Measurements from ENCODE around the gene DENND2D.
"Not testable (repeated sequence)": the region's sequence is repeated elsewhere in the genome, so short reads cannot be mapped to it uniquely, and the experiment has no call there.

The DENND2D gene

DNA sequence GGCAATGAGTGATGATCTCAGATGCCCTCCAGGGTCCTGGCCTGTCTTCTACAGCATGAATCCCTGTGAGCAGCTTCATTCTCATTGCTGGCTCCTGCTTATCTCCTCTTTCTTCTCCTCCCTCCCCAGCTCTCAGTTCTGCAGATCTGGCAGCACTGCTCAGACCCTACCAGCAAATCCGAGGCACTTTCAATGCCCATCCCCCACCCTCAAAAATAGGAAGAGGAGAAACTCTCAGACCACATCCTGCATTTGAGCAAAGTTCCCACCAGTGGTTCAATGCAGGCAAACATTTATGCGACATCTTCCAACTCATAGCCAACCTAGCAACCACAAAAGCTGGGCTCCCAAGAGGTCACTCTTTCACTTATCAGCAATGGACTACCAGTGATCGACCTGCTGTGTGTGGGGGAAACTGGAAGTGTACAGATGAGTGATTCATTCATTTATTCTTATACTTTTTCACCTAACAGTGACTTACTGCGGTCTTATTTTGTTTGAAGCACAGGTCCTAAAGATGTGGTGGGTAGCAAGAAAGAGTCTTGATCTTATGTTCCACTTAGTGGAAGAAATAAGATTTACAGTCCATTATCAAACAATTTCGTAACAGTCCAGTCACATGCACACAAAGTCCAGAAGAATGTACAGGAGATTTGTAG is 21.3 kb upstream of the DENND2D start:
- DNase-seq (ENCODE audit: low spot score) = no peak

DNA sequence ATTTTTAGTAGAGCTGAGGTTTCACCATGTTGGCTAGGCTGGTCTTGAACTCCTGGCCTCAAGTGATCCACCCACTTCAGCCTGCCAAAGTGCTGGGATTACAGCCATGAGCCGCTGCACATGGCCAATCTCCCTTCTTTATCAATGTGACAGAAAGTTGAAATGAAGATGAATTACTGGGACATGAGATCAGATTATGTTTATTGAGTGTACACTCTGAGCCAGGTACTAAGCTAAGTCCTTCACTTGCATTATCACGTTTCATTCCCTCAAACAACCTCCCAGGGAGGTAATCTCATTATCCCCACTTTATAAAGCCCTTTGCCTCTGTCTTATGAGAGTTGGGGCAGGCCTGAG is 20.8 kb upstream of the DENND2D start:
- DNase-seq (ENCODE audit: low spot score) = no peak

DNA sequence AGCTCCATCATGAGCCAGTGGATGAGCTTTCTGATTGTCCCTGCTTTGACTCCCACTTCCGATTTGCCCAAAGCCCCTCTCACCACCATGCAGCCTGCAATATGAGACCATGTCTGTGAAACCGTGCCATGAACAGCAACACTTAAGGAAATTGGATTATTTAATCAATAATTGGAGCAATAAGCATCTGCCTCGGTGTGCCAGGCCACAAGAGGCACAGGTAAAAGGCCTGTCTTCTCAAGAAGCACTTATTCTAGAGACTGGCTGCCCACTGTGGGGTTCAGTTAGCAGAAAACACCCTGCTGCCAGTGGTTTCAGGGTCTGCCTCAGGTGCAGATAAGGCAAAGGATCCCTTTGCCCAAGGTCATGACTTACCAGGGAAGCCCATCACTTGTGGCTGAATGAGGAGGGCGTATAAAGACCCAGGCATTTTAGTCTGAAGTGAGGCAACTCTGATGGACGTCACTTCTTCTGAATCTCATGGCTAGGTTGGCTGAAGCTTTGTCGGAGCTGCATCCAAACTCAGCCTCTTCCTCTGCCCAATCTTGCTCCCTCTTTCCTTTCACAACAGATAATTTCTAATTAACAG is 19.9 kb upstream of the DENND2D start:
- DNase-seq (ENCODE audit: low spot score) = no peak

DNA sequence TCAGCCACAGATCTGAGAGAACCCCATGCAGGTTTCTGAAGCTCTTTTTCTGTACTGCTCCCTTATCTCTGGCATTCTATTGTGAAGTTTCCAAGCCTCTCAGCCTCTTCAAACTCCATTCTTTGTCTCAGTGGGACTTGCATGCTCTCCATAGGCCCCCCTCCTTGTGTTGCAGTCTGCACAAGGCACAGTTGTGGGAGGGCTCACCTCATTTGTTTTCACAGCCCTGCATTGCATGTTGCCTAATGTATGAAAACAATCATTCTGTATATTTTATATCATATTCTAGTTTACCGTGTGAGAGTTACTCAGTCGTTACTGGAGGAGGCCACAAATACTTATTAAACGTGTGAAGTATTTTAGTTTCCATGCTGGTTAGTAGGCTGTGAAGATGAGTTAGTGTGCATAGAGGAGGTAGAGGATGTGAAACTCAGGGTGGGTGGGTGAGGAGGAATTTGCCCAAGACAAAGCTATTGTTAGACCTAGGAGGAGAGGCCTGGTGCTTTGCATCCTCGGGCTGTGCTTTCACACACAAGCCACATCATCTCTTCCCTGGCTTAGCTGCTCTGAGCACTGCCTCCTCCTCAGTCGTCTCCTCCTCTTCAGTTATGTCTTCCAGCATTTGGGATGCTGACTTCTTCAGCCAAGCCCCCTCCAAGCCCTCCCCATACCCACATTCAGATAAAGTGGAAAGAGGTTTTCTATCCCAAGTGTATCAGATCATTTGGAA is 19.3 kb upstream of the DENND2D start:
- DNase-seq (ENCODE audit: low spot score) = no peak

DNA sequence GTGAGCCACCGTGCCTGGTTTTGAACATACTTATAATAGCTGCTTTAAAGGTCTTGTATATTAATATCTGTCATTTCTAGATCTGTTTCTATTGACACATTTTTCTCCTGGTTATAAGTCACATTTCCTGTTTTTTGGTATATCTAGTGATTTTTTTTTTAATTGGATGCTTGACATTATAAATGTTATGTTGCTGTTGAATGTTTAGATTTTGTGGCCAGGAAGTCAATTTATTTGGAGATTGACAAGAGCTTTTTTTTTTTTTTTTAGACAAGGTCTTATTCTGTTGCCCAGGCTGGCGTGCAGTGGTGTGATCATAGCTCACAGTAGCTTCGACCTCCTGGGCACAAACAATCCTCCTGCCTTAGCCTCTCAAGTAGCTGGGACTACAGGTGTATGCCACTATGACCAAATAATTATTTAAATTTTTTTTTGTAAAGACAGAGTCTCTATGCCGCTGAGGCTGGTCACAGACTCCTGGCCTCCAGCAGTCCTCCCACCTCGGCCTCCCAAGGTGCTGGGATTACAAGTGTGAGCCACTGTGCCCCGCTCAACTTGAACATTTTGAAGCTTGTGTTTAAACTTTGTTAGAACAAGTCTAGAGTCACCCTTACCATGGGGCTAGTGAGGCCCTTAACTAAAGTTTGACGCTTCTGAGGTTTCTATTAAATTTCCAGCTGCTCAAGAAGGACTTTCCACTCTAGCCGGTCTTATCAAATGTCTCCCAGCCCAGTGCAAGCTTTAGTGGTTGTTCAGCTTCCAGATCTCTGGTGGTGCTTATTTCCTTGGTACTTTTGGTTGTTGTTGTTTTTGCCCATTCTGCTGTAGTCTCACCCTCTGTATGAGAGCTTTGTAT is 18.5 kb upstream of the DENND2D start:
- DNase-seq (ENCODE audit: low spot score) = no peak

DNA sequence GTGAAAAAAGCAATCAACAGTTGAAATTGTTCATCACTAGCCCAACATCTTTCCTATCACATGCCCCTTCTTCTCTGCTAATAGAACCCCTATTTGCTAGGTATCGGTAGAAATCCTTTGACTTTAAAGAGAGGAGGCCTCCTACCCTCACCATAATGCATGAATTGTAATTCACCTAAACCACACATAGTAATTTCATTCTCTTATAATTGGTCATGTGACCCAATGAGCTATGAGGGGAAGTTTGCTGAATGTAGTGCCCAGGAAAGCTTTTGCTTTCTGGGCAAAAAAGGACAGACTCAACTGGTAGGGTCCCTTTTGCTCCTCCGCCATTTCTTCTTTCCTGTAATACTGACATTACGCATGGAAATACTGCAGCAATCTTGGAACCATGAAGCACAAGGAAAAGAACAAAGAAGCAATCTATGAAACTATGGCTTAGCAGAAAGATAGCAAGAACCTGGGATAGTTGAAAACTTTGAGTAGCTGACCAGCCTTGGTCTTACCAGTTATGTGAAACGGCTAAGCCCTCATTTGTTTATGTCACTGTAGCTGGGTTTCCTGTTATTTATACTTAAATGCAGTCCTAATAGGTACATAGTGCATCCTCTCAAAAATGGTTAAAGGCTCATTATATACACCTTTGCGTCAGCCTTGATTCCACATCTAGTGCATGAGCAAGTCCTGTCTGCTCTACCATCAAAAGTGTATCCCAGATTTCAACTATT is 16.9 kb upstream of the DENND2D start:
- DNase-seq (ENCODE audit: low spot score) = no peak

DNA sequence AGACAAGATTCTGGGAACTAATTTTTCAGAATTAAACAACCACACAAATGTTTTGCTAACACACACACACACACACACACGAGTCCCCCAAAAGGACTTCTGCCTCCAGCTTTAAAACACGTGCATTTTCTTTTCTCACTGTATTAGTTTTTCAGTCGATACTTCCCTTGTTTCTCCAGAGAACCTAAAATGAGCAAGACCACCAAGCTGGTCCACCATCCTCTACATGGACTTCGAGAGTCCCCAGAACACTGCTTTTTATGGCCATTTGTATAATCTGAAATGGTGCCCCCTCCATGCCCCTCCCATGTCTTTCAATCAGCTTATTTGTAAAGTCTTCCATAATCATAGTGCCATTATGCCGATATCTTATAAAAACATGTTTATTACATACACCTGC is 16.3 kb upstream of the DENND2D start:
- no peak for DNase-seq (ENCODE audit: low spot score)

DNA sequence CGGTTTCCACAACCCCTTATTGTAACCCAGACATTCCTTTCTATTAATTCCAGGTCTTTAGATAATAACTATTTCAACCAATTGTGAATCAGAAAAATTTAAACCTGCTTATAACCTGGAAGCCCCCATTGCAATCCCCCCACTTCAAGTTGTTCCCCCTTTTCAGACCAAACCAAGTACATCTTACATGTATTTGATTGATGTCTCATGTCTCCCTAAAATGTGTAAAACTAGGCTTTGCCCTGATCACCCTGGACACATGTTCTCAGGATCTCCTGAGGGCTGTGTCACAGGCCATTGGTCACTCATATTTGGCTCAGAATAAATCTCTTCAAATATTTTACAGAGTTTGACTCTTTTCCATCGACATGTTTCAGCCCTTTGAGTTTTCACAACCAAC is 14.8 kb upstream of the DENND2D start:
- DNase-seq (ENCODE audit: low spot score) = not testable (repeated sequence)

DNA sequence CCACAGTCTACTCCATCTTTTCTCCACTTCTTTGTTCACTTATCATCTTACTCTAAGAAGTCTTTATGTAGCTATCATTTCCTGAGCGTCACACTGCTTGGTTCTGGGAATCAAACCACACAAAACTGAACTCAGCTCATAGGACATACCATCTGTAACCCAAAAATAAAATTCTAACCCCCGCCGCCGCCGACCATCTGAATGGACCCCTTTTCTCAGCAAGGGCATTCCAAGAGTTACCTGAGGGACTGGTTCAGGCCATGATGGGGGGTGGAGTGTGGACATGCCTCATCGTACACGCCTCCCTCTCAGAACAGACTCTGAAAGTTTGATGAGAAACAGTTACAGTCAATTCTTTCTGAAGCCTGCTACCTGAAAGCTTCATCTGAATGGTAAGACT is 14.4 kb upstream of the DENND2D start:
- DNase-seq (ENCODE audit: low spot score) = no peak

DNA sequence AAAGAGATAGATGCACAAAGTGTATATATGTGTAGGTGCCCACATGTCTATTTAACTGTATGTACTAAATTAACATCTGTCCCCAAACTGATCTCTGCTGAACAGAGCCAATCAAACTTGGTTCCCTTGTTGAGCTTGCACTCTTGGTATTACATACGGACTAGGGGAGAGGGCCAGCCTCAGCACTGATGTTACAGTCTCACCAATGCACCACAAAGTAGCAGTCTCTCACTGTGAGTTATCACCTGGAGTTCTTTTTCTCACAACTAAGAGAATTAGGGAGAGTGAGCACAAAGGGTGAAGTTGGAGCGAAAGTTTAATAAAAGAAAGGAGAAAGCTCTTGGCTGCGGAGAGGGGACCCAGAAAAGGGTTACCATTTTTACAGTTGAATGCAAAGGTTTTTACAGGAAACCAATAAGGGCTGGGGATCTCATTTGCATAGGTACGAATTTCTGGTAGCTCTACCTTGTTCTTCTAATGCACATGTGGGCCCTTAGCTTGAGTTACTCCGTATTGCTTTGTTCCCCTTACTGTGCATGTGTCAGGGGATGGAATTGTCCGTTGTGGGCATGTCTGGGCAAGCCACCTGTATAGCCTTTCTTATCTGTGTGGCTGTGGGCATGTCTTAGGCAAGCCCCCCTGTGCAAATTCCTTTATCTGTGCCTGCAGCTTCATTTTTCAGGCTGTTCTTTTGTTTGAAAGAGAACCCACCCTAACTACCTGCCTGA is 13.8 kb upstream of the DENND2D start:
- DNase-seq (ENCODE audit: low spot score) = no peak

DNA sequence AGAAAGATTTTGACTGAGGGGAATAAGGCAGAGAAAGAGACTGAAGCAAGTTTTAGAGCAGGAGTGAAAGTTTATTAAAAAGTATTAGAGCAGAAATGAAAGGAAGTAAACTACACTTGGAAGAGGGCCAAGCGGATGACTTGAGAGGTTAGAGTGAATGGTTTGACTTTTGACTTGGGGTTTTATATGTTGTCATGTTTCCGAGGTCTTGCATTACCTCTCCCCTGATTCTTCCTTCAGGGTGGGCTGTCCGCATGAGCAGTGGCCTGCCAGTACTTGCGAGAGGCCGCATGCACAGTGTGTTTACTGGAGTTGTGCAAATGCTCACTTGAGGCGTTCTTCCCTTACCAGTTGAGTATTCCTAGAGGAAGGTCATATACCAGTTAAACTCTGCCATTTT is 13.0 kb upstream of the DENND2D start:
- DNase-seq (ENCODE audit: low spot score) = no peak

DNA sequence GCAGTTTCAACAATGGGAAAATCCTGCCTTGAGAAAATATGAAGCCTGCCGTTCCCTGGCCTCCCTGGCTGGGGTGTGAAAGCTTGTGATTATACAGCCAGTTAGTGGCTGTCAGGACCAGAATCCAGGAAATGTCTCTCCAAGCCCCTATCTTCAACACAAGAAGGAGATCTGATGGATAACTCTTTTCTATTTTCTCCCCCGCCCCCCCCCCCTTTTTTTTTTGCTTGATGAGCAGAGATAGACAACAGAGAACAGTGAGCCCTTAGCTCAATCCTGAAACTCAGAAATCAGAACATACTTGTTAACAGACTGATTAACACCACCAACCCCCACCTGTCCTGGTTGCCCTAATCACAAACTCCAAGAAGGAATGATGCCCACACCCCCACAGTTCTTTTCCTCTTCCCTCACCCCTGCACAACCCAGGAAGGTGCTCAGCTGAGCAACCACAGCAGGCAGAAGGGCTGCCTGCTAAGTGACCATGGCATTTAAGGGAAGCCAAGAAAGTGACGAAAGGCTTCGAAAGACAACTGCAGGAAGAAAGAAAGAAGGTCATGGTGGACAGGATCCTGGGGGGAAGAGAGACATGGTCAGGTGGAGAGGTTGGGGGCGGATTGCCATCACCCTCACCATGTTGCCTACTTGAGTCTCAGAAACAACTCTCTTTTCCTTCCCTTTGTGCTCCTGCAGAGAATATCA is 12.3 kb upstream of the DENND2D start:
- no peak for DNase-seq (ENCODE audit: low spot score)

DNA sequence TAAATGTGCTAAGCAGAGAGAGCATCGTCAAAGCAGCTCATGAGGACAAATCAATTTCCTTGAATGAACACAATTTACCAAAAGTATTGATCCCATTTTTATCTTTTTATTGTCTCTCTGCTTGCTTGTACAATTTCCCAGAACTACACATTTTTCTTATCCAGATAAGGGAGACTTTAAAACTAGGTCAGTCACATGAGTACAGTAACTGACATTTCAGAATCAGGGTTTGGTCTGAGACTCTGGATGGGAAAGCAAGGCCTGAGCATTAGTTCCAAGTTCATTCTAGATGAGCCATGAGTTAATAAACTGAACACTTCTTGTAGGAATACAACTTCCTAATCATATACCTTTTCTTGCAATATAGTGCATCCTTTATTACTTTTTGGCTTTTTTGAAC is 11.5 kb upstream of the DENND2D start:
- no peak for DNase-seq (ENCODE audit: low spot score)

DNA sequence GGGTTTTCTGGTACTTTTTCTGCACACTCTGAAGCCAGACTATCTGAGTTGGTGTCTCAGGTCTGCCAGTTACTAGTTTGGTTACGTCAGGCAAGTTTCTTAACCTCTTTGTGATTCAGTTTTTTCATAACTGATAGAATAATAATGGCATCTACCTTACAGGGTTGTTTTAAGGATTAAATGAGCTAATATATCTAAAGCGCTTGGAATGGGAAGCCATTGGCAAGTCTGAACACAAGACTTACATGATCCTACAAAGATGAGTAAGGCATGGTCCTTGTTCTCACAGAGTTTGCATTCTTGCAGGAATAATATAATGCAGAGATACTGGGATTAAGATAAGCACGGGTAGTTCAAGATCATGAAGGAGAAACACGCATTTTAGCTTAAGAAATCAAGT is 9.2 kb upstream of the DENND2D start:
- no peak for DNase-seq (ENCODE audit: low spot score)

DNA sequence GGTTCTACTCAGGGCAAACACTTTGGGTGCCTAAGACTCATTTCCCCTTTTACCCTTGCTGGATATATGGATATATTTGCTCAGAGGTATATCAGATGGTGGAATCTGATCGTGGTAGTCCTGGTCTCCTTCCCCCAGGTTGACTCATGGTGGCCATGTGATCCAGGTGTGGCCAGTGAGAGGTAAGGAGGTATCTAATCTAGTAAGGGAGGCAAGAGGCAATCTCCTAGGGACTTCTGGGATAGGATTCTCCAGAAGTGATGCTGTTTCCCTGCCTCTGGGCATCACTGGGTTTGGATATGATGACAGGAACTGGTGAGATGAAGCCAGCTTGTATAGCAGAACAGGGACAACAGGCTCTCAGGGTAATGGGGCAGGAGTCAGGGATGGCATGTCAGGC is 8.5 kb upstream of the DENND2D start:
- no peak for DNase-seq (ENCODE audit: low spot score)

DNA sequence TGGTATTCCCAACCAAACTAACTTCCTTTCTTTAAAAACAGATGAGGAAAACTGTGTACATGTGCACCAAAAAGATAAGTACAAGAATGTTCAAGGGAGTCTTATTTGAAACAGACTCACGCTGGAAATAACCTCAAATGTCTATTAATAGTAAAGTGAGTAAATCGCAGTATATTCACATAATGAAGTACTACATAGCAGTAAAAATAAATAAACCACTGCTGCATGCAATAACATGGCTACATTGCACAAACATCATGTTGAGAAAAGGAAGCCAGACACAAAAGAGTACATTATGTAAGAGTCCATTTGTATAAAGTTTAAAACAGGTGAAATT is 5.2 kb upstream of the DENND2D start:
- no peak for DNase-seq (ENCODE audit: low spot score)

DNA sequence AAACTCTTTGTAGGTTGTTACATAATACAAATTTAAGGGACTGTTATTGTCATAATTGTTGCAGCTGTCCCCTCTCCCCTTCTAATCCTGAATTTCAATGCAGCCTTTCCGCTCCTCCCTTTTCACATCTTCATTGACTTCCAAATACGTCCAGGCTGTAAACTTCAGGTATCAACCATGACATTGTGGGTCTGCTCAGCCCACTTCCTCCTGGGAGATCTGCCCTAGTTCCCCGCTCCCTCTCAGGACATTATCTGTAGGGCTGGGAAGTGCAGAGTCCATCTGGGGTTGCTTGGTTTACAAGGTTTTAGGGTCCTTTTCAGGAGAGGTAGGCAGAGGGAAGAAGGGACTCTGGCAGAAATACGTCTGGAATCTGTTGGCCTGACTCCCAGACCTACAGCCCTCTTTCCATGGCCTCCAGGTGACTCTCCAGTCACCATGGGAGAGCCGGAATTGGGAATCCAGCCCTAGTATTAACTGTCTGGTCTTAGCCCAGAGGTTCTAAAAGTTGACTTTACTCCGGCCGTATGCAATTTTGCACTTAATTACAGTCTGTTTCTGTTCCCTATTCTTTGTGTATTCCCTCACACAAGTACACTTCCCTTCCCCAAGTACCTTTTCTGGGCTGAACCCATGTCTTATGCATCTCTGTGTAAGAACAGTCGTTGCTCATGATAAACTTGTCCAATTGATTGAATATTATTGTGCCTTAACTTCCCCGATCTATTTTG is 4.7 kb upstream of the DENND2D start:
- DNase-seq (ENCODE audit: low spot score) = no peak

DNA sequence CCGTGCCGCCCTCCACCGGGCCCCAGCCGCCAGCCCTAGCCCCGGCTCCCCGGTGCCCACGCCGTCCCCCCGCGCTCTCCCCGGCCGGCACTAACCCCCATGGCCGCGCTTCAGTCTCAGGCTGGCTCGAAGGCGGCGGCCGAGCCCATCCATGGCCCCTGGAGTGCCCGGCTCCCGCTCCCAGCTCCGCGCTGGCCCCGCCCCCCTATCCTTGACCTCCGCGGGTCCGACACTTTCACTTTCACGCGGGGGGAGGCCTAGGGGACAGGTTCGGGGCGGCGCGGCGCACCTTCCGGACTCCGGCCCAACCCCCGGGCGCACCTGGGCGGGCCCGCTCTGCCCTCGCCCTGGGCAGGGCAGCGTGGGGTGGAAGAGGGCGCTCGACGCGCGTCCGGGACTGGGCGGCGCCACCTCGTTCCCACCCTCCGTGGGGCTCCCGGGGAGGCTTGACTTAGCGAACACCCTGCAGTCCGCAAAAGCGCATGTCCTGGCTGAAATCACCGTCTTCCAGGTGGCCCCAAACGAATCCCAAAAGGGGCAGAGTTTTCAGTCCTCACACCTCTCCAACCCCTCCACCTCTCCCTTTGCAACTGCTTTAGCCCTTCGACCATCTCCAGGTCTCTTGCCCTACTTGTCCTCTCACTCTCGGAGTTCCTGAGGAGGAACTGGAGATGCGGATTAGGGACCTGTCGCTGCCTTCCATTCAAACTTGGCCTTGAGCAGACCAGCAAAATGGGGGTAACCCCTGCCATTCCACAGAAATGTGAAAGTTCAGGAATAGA is 3.9 kb upstream of the DENND2D start:
- DNase-seq (ENCODE audit: low spot score) = no peak

DNA sequence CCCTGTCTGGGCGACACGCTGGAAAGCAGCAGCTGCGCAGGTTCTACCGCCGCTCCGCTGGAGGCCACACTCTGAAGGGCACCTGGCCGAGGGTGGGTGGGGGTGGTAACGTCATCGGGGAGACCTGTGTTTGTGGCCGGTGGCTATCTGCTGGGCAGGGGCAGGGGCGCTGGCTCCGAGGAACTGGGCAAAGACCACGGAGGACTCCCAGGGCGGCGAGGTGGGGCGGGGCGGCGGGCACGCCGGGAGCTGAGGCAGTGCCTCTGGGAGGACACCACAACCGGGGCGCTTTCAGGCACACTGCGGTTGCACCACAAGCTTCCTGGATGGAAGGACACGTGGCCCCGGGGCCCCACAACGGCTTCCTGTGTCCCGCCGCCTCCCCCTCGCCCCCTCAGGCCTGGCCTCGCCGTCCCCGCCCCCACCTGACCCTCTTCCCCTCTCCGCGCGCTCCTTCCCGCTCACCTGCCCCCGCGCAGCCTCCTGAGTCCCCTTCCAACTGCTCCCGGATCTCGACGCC is 3.3 kb upstream of the DENND2D start:
- no peak for DNase-seq (ENCODE audit: low spot score)
